HepG2 (cell line): ENCODE data around the gene PLEKHB2. TPM values are rescaled to one million over a fixed set of nuclear protein-coding genes. Genes with fewer than 3 reads are reported as not detected.

Source experiments
- BHLHE40 ChIP-seq: IDR thresholded peaks from 2 replicates; pipeline ENCODE4 v1.6.1; 2011; ENCODE audit warnings: low read length, improper control_type of control experiment
- CENPT ChIP-seq: sonication (generic); formaldehyde crosslinking; IDR thresholded peaks from 2 replicates; pipeline ENCODE4 v1.8.0; 2022; ENCODE audit warnings: low read depth, mild to moderate bottlenecking, moderate library complexity, missing genetic modification reagents
- GATAD1 ChIP-seq: IDR thresholded peaks from 2 replicates; pipeline ENCODE4 v1.6.1; 2016; ENCODE audit warnings: missing genetic modification reagents, missing compliant biosample characterization
- HMG20B ChIP-seq: conservative IDR thresholded peaks from 2 replicates; pipeline ENCODE4 v1.6.1; 2016; ENCODE audit warnings: missing genetic modification reagents, missing compliant biosample characterization
- MXI1 ChIP-seq: IDR thresholded peaks from 3 replicates; pipeline ENCODE4 v1.6.1; 2012; ENCODE audit warnings: low read depth, low read length, inconsistent platforms, borderline replicate concordance
- NCOA2 ChIP-seq: sonication (generic); formaldehyde crosslinking; IDR thresholded peaks from 2 replicates; pipeline ENCODE4 v1.8.0; 2022; ENCODE audit warnings: inconsistent platforms
- ONECUT2 ChIP-seq: sonication (generic); formaldehyde crosslinking; IDR thresholded peaks from 2 replicates; pipeline ENCODE4 v1.4.0; 2020; ENCODE audit warnings: missing genetic modification reagents
- POGZ ChIP-seq: sonication (generic); formaldehyde crosslinking; IDR thresholded peaks from 2 replicates; pipeline ENCODE4 v1.4.0; 2020; ENCODE audit warnings: mild to moderate bottlenecking, missing genetic modification reagents
- POLR2A ChIP-seq, 2 experiments: IDR thresholded peaks; 2 replicates each; pipeline ENCODE4 v1.6.1; 2011; ENCODE audit warnings: low read depth in 2 of 2, low read length in 2 of 2, mild to moderate bottlenecking in 1 of 2, moderate library complexity in 1 of 2; ENCODE audit not compliant: insufficient read depth in 1 of 2
- TEAD2 ChIP-seq: sonication (generic); formaldehyde crosslinking; IDR thresholded peaks from 2 replicates; pipeline ENCODE4 v1.9.0; 2021; ENCODE audit warnings: missing genetic modification reagents
- TOPORS ChIP-seq: sonication (generic); formaldehyde crosslinking; IDR thresholded peaks from 2 replicates; pipeline ENCODE4 v1.8.0; 2023; ENCODE audit warnings: mild to moderate bottlenecking, missing genetic modification reagents
- ZBTB21 ChIP-seq: sonication (generic); formaldehyde crosslinking; IDR thresholded peaks from 2 replicates; pipeline ENCODE4 v1.4.0; 2020; ENCODE audit warnings: missing genetic modification reagents
- ZEB1 ChIP-seq: IDR thresholded peaks from 2 replicates; pipeline ENCODE4 v1.6.1; 2012; ENCODE audit warnings: mild to moderate bottlenecking, low read depth, inconsistent platforms; ENCODE audit not compliant: insufficient replicate concordance
- ZNF101 ChIP-seq: sonication (generic); formaldehyde crosslinking; IDR thresholded peaks from 2 replicates; pipeline ENCODE4 v1.4.0; 2020; ENCODE audit warnings: mild to moderate bottlenecking, low read depth, missing genetic modification reagents, borderline replicate concordance
- ZNF136 ChIP-seq: sonication (generic); formaldehyde crosslinking; IDR thresholded peaks from 2 replicates; pipeline ENCODE4 v1.8.1; 2022; ENCODE audit warnings: low read depth, mild to moderate bottlenecking, moderate library complexity, missing genetic modification reagents
- ZNF441 ChIP-seq: sonication (generic); formaldehyde crosslinking; IDR thresholded peaks from 2 replicates; pipeline ENCODE4 v1.7.0; 2021; ENCODE audit warnings: missing genetic modification reagents, borderline replicate concordance
- ZNF501 ChIP-seq: sonication (generic); formaldehyde crosslinking; IDR thresholded peaks from 2 replicates; pipeline ENCODE4 v1.5.1; 2020; ENCODE audit warnings: mild to moderate bottlenecking, moderate library complexity, missing genetic modification reagents
- ZNF766 ChIP-seq: sonication (generic); formaldehyde crosslinking; IDR thresholded peaks from 2 replicates; pipeline ENCODE4 v1.5.0; 2020; ENCODE audit warnings: missing genetic modification reagents, borderline replicate concordance
- polyA plus RNA-seq, 8 experiments: library from polyadenylated mRNA; depleted of rRNA in 3 of 8; stranded (reverse) in 7 of 8; unstranded in 1 of 8; fragments of >200 nt; fragmentation: Illumina TruSeq in 4 of 8; extraction: Trizol in 4 of 8; gene quantifications; 2 replicates each; pipeline versions ENCODE4 v1.2.1 to v1.2.3, GENCODE V29; 2011 to 2016; ENCODE audit warnings: low read depth in 4 of 8, missing spikeins in 1 of 8, mixed read lengths in 1 of 8; ENCODE audit not compliant: insufficient read depth in 1 of 8
- total RNA-seq, 5 experiments: library from RNA; depleted of rRNA; stranded (reverse); fragments of >200 nt; fragmentation: Illumina TruSeq; extraction: Trizol; gene quantifications; 2 replicates each; pipeline ENCODE4 v1.2.3, GENCODE V29; 2016; ENCODE audit warnings: low read depth in 1 of 5
- TF ChIP-seq, protein P1 (sequence below): sonication (generic); formaldehyde crosslinking; IDR thresholded peaks from 2 replicates; pipeline ENCODE4 v1.9.0; 2021; ENCODE audit warnings: missing genetic modification reagents, mild to moderate bottlenecking, borderline replicate concordance
- TF ChIP-seq, protein P2 (sequence below): sonication (generic); formaldehyde crosslinking; IDR thresholded peaks from 2 replicates; pipeline ENCODE4 v1.4.0; 2020; ENCODE audit warnings: missing genetic modification reagents
- TF ChIP-seq, protein P3 (sequence below): sonication (generic); formaldehyde crosslinking; IDR thresholded peaks from 2 replicates; pipeline ENCODE4 v1.9.0; 2022; ENCODE audit warnings: missing genetic modification reagents, mild to moderate bottlenecking, borderline replicate concordance
- TF ChIP-seq, protein P4 (sequence below): sonication (generic); formaldehyde crosslinking; IDR thresholded peaks from 2 replicates; pipeline ENCODE4 v1.4.0; 2020; ENCODE audit warnings: low read depth, mild to moderate bottlenecking, missing genetic modification reagents

Gene PLEKHB2
- total and polyA plus RNA-seq, 2 of the 13 experiments (the other 11 are each of a cell fraction or from before 2014, with no cell fraction given) = 73.0 to 78.9 TPM

DNA sequence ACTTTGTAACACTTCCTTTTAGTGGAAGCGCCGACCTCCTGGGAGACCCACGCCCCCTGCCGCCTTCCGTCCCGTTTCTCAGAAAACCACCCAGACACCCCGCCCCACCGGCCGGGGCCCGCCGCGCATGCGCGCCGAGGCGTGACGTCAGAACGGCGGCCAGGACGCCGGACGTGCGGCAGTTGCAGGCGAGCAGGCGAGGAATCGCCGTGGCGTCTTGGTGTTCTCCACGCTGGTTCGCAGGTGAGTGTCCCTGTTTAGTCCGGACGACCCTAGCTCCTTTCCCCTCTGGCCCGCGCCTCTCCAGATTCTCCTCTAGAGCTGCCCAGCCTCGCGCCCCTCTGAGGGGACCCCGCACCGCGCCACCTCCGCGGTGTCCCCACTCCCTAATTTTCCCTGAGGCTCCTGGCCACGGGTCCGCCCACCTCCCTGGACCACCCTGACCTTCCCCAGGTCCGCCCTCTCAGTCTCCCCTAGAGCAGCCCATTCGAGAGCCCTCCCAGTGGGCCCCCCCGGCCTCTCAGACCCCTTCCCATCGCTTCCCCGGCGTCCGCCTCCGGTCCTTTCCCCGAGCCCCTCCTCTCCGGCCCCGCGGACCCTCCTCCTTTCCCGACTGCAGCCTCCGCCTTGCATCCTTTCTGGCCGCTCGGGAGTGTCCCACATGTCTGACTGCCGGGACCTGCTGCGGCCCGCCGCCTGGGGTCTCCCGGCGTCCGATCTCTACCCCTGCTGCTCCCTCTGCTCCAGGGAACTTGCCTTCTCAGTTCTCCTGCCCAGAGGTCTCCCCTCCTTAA is at the start of gene PLEKHB2 (continued):
- TF ChIP-seq, protein P1, sequence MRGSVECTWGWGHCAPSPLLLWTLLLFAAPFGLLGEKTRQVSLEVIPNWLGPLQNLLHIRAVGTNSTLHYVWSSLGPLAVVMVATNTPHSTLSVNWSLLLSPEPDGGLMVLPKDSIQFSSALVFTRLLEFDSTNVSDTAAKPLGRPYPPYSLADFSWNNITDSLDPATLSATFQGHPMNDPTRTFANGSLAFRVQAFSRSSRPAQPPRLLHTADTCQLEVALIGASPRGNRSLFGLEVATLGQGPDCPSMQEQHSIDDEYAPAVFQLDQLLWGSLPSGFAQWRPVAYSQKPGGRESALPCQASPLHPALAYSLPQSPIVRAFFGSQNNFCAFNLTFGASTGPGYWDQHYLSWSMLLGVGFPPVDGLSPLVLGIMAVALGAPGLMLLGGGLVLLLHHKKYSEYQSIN (CRISPR knock-in tag) = no peak
- TF ChIP-seq POGZ (CRISPR knock-in tag) (peak; percentile 21; the same call in 1 of the 2 replicates), GATAD1 (CRISPR knock-in tag) (peak; percentile 85), CENPT (CRISPR knock-in tag) (peak; percentile 37; the same call in 1 of the 2 replicates), TEAD2 (CRISPR knock-in tag) (no peak), ZNF101 (CRISPR knock-in tag) (0 out of 2 replicates have a peak, but pooled peaks have one; percentile 47), TOPORS (peak; percentile 64; the same call in 1 of the 2 replicates), ZNF501 (CRISPR knock-in tag) (peak; percentile 35; the same call in 1 of the 2 replicates), ZNF766 (CRISPR knock-in tag) (no peak; the same call in 1 of the 2 replicates), ONECUT2 (CRISPR knock-in tag) (no peak), ZNF441 (peak; percentile 73; the same call in 1 of the 2 replicates), MXI1 (peak; percentile 60; the same call in 1 of the 3 replicates), BHLHE40 (0 out of 2 replicates have a peak, but pooled peaks have one; percentile 37), ZEB1 (peak; percentile 36), HMG20B (CRISPR knock-in tag) (no peak), POLR2A (IDR thresholded peaks at IDR 0.05; ENCODE audit: insufficient read depth in 1 of 2, low read depth in 2 of 2, low read length in 2 of 2) (peak; percentile 88 to 99), NCOA2 (CRISPR knock-in tag) (no peak), ZNF136 (CRISPR knock-in tag) (peak; percentile 7; the same call in 1 of the 2 replicates), ZBTB21 (CRISPR knock-in tag) (peak; percentile 87)
- TF ChIP-seq, protein P2, sequence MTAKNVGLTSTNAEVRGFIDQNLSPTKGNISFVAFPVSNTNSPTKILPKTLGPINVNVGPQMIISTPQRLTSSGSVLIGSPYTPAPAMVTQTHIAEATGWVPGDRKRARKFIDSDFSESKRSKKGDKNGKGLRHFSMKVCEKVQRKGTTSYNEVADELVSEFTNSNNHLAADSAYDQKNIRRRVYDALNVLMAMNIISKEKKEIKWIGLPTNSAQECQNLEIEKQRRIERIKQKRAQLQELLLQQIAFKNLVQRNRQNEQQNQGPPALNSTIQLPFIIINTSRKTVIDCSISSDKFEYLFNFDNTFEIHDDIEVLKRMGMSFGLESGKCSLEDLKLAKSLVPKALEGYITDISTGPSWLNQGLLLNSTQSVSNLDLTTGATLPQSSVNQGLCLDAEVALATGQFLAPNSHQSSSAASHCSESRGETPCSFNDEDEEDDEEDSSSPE (CRISPR knock-in tag) = peak; percentile 60
- TF ChIP-seq, protein P3, sequence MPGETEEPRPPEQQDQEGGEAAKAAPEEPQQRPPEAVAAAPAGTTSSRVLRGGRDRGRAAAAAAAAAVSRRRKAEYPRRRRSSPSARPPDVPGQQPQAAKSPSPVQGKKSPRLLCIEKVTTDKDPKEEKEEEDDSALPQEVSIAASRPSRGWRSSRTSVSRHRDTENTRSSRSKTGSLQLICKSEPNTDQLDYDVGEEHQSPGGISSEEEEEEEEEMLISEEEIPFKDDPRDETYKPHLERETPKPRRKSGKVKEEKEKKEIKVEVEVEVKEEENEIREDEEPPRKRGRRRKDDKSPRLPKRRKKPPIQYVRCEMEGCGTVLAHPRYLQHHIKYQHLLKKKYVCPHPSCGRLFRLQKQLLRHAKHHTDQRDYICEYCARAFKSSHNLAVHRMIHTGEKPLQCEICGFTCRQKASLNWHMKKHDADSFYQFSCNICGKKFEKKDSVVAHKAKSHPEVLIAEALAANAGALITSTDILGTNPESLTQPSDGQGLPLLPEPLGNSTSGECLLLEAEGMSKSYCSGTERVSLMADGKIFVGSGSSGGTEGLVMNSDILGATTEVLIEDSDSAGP = peak; percentile 3; the same call in 1 of the 2 replicates
- TF ChIP-seq, protein P4, sequence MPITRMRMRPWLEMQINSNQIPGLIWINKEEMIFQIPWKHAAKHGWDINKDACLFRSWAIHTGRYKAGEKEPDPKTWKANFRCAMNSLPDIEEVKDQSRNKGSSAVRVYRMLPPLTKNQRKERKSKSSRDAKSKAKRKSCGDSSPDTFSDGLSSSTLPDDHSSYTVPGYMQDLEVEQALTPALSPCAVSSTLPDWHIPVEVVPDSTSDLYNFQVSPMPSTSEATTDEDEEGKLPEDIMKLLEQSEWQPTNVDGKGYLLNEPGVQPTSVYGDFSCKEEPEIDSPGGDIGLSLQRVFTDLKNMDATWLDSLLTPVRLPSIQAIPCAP (CRISPR knock-in tag) = no peak
